Thyroid gland (tissue), 4 donors: ENCODE results near the gene CXCR6. TPM values are rescaled to one million over a fixed set of nuclear protein-coding genes. Genes with fewer than 3 reads are reported as not detected.

ENCODE experiments used
- DNase-seq, 2 donors: peaks; one replicate each; pipeline ENCODE4 v3.0.0-alpha.2; 2019
- H3K27ac ChIP-seq, 3 donors: fragments of 200-600 bp; sonication (generic); 1 replicate in 2 of 3; 2 replicates in 1 of 3; pipeline ENCODE4 v1.5.1; 2016 to 2019; ENCODE audit warnings: mild to moderate bottlenecking in 1 of 3, moderate library complexity in 1 of 3
- H3K27me3 ChIP-seq: fragments of 200-600 bp; sonication (generic); one replicate; pipeline ENCODE4 v1.5.1; 2019
- H3K36me3 ChIP-seq, 2 donors: fragments of 200-600 bp; sonication (generic); one replicate each; pipeline ENCODE4 v1.5.1; 2016 to 2019
- H3K4me1 ChIP-seq, 2 donors: fragments of 200-600 bp; sonication (generic); one replicate each; pipeline ENCODE4 v1.5.1; 2017 to 2019
- H3K4me3 ChIP-seq, 3 donors: fragments of 200-600 bp; sonication (generic); replicated peaks in 1 of 3; 1 replicate in 2 of 3; 2 replicates in 1 of 3; pipeline ENCODE4 v1.5.1; 2016; ENCODE audit warnings: mild to moderate bottlenecking in 1 of 3
- H3K9me3 ChIP-seq: fragments of 200-600 bp; sonication (generic); one replicate; pipeline ENCODE4 v1.5.1; 2017
- CTCF ChIP-seq, 6 experiments: fragments of 200-600 bp in 3 of 6; fragments of 450-650 bp in 3 of 6; sonication (generic) in 3 of 6; IDR thresholded peaks; one replicate each; pipeline ENCODE4 v1.5.1; 2016 to 2019; ENCODE audit warnings: antibody characterized with exemption in 6 of 6, mild to moderate bottlenecking in 2 of 6, inconsistent platforms in 1 of 6, moderate library complexity in 1 of 6
- POLR2A ChIP-seq, 2 donors: fragments of 450-650 bp; IDR thresholded peaks; one replicate each; pipeline ENCODE4 v1.6.1; 2017; ENCODE audit warnings: antibody characterized with exemption in 2 of 2, mild to moderate bottlenecking in 2 of 2, moderate library complexity in 1 of 2
- WGBS, 2 donors: methylation state at CpG; one replicate each; pipeline ENCODE4 v1.1.5; 2017; 5-methylcytosine and 5-hydroxymethylcytosine counted together
- intact Hi-C: fragments of 100-400 bp; cut with DNase I; formaldehyde crosslinking; loops from one replicate; pipeline ENCODE4 v1.15.1; 2023
- total RNA-seq, 4 donors: library from RNA; depleted of rRNA; stranded (reverse); fragments of >200 nt; gene quantifications; one replicate each; pipeline ENCODE4 v1.2.3, GENCODE V29; 2016

CXCR6 gene
- total RNA-seq, 4 donors from 2014 or later, result 2.1 to 4.4 (median 3.4) TPM

- no peaks in the 10 kb centered on the region for H3K4me1 ChIP-seq
- DNase-seq, result no peak
- H3K4me3 ChIP-seq, result no peak overlapping the region
- H3K36me3 ChIP-seq, result no peaks in the 10 kb centered on the region
- no peak for TF ChIP-seq CTCF (IDR thresholded peaks at IDR 0.05)
- no peak for TF ChIP-seq POLR2A (IDR thresholded peaks at IDR 0.05)
- no peak overlapping the region for H3K27ac ChIP-seq
- 83 to 94% methylated on average over 3 of the region's 3 CpGs for WGBS, 2 donors
- H3K9me3 ChIP-seq, result no peaks in the 10 kb centered on the region
- H3K27me3 ChIP-seq, result no peaks in the 10 kb centered on the region
- intact Hi-C loops, result no loop called here
These were observed 37.5 kb upstream of the CXCR6 start for GRCh38 chr3:45905755-45906154.

- no peaks in the 10 kb centered on the region for H3K4me1 ChIP-seq
- TF ChIP-seq CTCF (IDR thresholded peaks at IDR 0.05) (no peak), POLR2A (IDR thresholded peaks at IDR 0.05) (no peak)
- no peaks in the 10 kb centered on the region for H3K27me3 ChIP-seq
- H3K36me3 ChIP-seq, result no peaks in the 10 kb centered on the region
- no peaks in the 10 kb centered on the region for H3K9me3 ChIP-seq
- intact Hi-C loops, result no loop called here
- no peak overlapping the region for H3K27ac ChIP-seq
- WGBS, 2 donors, result 74 to 82% methylated on average over 7 to 9 of the region's 9 CpGs
- H3K4me3 ChIP-seq, result no peak overlapping the region
- DNase-seq, result no peak
These were observed 36.4 kb upstream of the CXCR6 start for GRCh38 chr3:45906681-45907407.

- intact Hi-C loops, result no loop called here
- no peaks in the 10 kb centered on the region for H3K36me3 ChIP-seq
- no peak for TF ChIP-seq POLR2A (IDR thresholded peaks at IDR 0.05)
- TF ChIP-seq CTCF (IDR thresholded peaks at IDR 0.05), result no peak
- no peaks in the 10 kb centered on the region for H3K27me3 ChIP-seq
- no peaks in the 10 kb centered on the region for H3K9me3 ChIP-seq
- no peak for DNase-seq
- no peaks in the 10 kb centered on the region for H3K4me1 ChIP-seq
- H3K4me3 ChIP-seq, result no peak overlapping the region
- 77 to 85% methylated on average over 13 of the region's 13 CpGs for WGBS, 2 donors
- no peak overlapping the region for H3K27ac ChIP-seq
These were observed 35.2 kb upstream of the CXCR6 start for GRCh38 chr3:45907769-45908705.

GRCh38 chr3:45908761-45909160 is 34.5 kb upstream of the CXCR6 start:
- TF ChIP-seq POLR2A (IDR thresholded peaks at IDR 0.05), result no peak
- no peak for TF ChIP-seq CTCF (IDR thresholded peaks at IDR 0.05)
- no peak for DNase-seq
- Histone ChIP-seq H3K36me3 (no peaks in the 10 kb centered on the region), H3K27ac (no peak overlapping the region), H3K4me1 (no peaks in the 10 kb centered on the region), H3K9me3 (no peaks in the 10 kb centered on the region), H3K4me3 (no peak overlapping the region), H3K27me3 (no peaks in the 10 kb centered on the region)
- WGBS, 2 donors, result 94% methylated on average over 7 of the region's 7 CpGs
- intact Hi-C loops, result no loop called here

- WGBS, 2 donors, result 90 to 93% methylated on average over 6 of the region's 6 CpGs
These were observed 33.7 kb upstream of the CXCR6 start for GRCh38 chr3:45909542-45909941.

More at GRCh38 chr3:45909542-45909941, 33.7 kb upstream of the CXCR6 start:
- Histone ChIP-seq H3K27me3 (no peaks in the 10 kb centered on the region), H3K36me3 (no peaks in the 10 kb centered on the region), H3K27ac (no peak overlapping the region), H3K4me3 (no peak overlapping the region), H3K4me1 (no peaks in the 10 kb centered on the region), H3K9me3 (no peaks in the 10 kb centered on the region)
- TF ChIP-seq POLR2A (IDR thresholded peaks at IDR 0.05), result no peak
- no peak for TF ChIP-seq CTCF (IDR thresholded peaks at IDR 0.05)
- no peak for DNase-seq
- intact Hi-C loops, result no loop called here
